C4-2B (cell line): ENCODE measurements around the gene ZNF234.

Experiments used
- CTCF ChIP-seq: fragments of 450-650 bp; conservative IDR thresholded peaks from 2 replicates; pipeline ENCODE4 v1.5.1; 2017; ENCODE audit warnings: mild to moderate bottlenecking
- ZFX ChIP-seq: fragments of 450-650 bp; IDR thresholded peaks from 2 replicates; pipeline ENCODE4 v1.6.1; 2017

- no peak for TF ChIP-seq CTCF
- no peak for TF ChIP-seq ZFX
These were observed 49.2 kb upstream of the ZNF234 start for GRCh38 chr19:44092108-44092507.
